ENCODE measurements around the gene CXCL1. TPM values are rescaled to one million over a fixed set of nuclear protein-coding genes. Genes with fewer than 3 reads are reported as not detected.
"Not testable (repeated sequence)": the region's sequence is repeated elsewhere in the genome, so short reads cannot be mapped to it uniquely, and the experiment has no call there.

Gene CXCL1
- polyA plus RNA-seq, 3 donors = 1.7 to 4.4 (median 3.5) TPM

GRCh38 chr4:73896416-73896815, 27.2 kb downstream of the CXCL1 start:
- H3K4me3 ChIP-seq (replicated peaks in 1 of 3; ENCODE audit: low read depth in 2 of 3, low read length in 3 of 3) = no peak overlapping the region
- no peak overlapping the region for H2AFZ ChIP-seq (ENCODE audit: insufficient read depth, low read depth, low read length, poor library complexity, severe bottlenecking)
- H3K36me3 Mint-ChIP-seq = no peaks in the 10 kb centered on the region
- H3K79me2 ChIP-seq (ENCODE audit: insufficient read depth, low read length) = no peaks in the 10 kb centered on the region
- no peaks in the 10 kb centered on the region for H4K20me1 ChIP-seq (ENCODE audit: insufficient read depth, low read length)
- no peak overlapping the region for H3K9ac ChIP-seq (ENCODE audit: insufficient read depth, low read length, poor library complexity, severe bottlenecking)
- H3K4me3 Mint-ChIP-seq = no peak overlapping the region
- WGBS (ENCODE audit: insufficient coverage) = no CpG with 5 or more reads among the region's 2 CpGs
- no peak for TF ChIP-seq CTCF (IDR thresholded peaks at IDR 0.05)
- H3K4me2 ChIP-seq (replicated peaks; ENCODE audit: extremely low read depth, low read length, poor library complexity, severe bottlenecking) = no peak overlapping the region
- no peaks in the 10 kb centered on the region for H3K27me3 Mint-ChIP-seq (ENCODE audit: low read depth in 3 of 3)
- H3K9me3 ChIP-seq (replicated peaks in 1 of 2; ENCODE audit: control insufficient read depth in 1 of 2, insufficient read depth in 1 of 2, low read length in 2 of 2) = no peaks in the 10 kb centered on the region
- H3K27ac Mint-ChIP-seq = no peak overlapping the region
- no peaks in the 10 kb centered on the region for H3K27me3 ChIP-seq (ENCODE audit: control insufficient read depth in 2 of 2, insufficient read depth in 2 of 2, low read length in 2 of 2)
- DNase-seq = no peak
- peaks cover 9 to 11% of the 10 kb centered on the region in 2 donors for H3K4me1 ChIP-seq (ENCODE audit: control insufficient read depth in 1 of 2, insufficient read depth in 2 of 2, low read length in 2 of 2)
- H3K27ac ChIP-seq (ENCODE audit: low read depth in 1 of 2, low read length in 2 of 2) = no peak overlapping the region
- no peaks in the 10 kb centered on the region for H3K36me3 ChIP-seq (replicated peaks in 1 of 2; ENCODE audit: control insufficient read depth in 1 of 2, insufficient read depth in 2 of 2, low read length in 2 of 2)
- H3K4me1 Mint-ChIP-seq = peaks cover 8% of the 10 kb centered on the region
- H3K9me3 Mint-ChIP-seq = no peaks in the 10 kb centered on the region
- intact Hi-C loops (cut with micrococcal nuclease) = no loop called here

GRCh38 chr4:73897380-73898136, 28.4 kb downstream of the CXCL1 start:
- H3K9ac ChIP-seq (ENCODE audit: insufficient read depth, low read length, poor library complexity, severe bottlenecking) = no peak overlapping the region
- no peak overlapping the region for H2AFZ ChIP-seq (ENCODE audit: insufficient read depth, low read depth, low read length, poor library complexity, severe bottlenecking)
- Mint-ChIP-seq H3K9me3 (no peaks in the 10 kb centered on the region), H3K4me1 (peaks cover 3% of the 10 kb centered on the region), H3K27ac (no peak overlapping the region), H3K27me3 (ENCODE audit: low read depth in 3 of 3) (no peaks in the 10 kb centered on the region), H3K4me3 (no peak overlapping the region), H3K36me3 (no peaks in the 10 kb centered on the region)
- no peaks in the 10 kb centered on the region for H3K9me3 ChIP-seq (replicated peaks in 1 of 2; ENCODE audit: control insufficient read depth in 1 of 2, insufficient read depth in 1 of 2, low read length in 2 of 2)
- H4K20me1 ChIP-seq (ENCODE audit: insufficient read depth, low read length) = no peaks in the 10 kb centered on the region
- H3K4me2 ChIP-seq (replicated peaks; ENCODE audit: extremely low read depth, low read length, poor library complexity, severe bottlenecking) = no peak overlapping the region
- no CpG with 5 or more reads among the region's 4 CpGs for WGBS (ENCODE audit: insufficient coverage)
- intact Hi-C loops (cut with micrococcal nuclease) = no loop called here
- no peaks in the 10 kb centered on the region for H3K36me3 ChIP-seq (replicated peaks in 1 of 2; ENCODE audit: control insufficient read depth in 1 of 2, insufficient read depth in 2 of 2, low read length in 2 of 2)
- TF ChIP-seq CTCF (IDR thresholded peaks at IDR 0.05) = no peak
- no peaks in the 10 kb centered on the region for H3K27me3 ChIP-seq (ENCODE audit: control insufficient read depth in 2 of 2, insufficient read depth in 2 of 2, low read length in 2 of 2)
- no peaks in the 10 kb centered on the region for H3K79me2 ChIP-seq (ENCODE audit: insufficient read depth, low read length)
- peaks cover 0 to 3% of the 10 kb centered on the region in 2 donors for H3K4me1 ChIP-seq (ENCODE audit: control insufficient read depth in 1 of 2, insufficient read depth in 2 of 2, low read length in 2 of 2)
- H3K4me3 ChIP-seq (replicated peaks in 1 of 3; ENCODE audit: low read depth in 2 of 3, low read length in 3 of 3) = no peak overlapping the region
- H3K27ac ChIP-seq (ENCODE audit: low read depth in 1 of 2, low read length in 2 of 2) = no peak overlapping the region
- DNase-seq = no peak

- H3K4me3 ChIP-seq (replicated peaks in 1 of 3; ENCODE audit: low read depth in 2 of 3, low read length in 3 of 3); H3K4me3 Mint-ChIP-seq; DNase-seq; H3K9me3 ChIP-seq (replicated peaks in 1 of 2; ENCODE audit: control insufficient read depth in 1 of 2, insufficient read depth in 1 of 2, low read length in 2 of 2); H4K20me1 ChIP-seq (ENCODE audit: insufficient read depth, low read length); H3K27me3 ChIP-seq (ENCODE audit: control insufficient read depth in 2 of 2, insufficient read depth in 2 of 2, low read length in 2 of 2); H3K9me3 Mint-ChIP-seq; H3K79me2 ChIP-seq (ENCODE audit: insufficient read depth, low read length); intact Hi-C loops (cut with micrococcal nuclease); H3K27me3 Mint-ChIP-seq (ENCODE audit: low read depth in 3 of 3); H3K27ac ChIP-seq (ENCODE audit: low read depth in 1 of 2, low read length in 2 of 2); H3K4me2 ChIP-seq (replicated peaks; ENCODE audit: extremely low read depth, low read length, poor library complexity, severe bottlenecking); H3K36me3 ChIP-seq (replicated peaks in 1 of 2; ENCODE audit: control insufficient read depth in 1 of 2, insufficient read depth in 2 of 2, low read length in 2 of 2); H3K36me3 Mint-ChIP-seq; H3K9ac ChIP-seq (ENCODE audit: insufficient read depth, low read length, poor library complexity, severe bottlenecking); H3K4me1 ChIP-seq (ENCODE audit: control insufficient read depth in 1 of 2, insufficient read depth in 2 of 2, low read length in 2 of 2): not testable (repeated sequence)
- 80% methylated on average over 1 of the region's 3 CpGs for WGBS (ENCODE audit: insufficient coverage)
- peak overlapping the region in 1 of 7 donors; percentile 7 for H3K27ac Mint-ChIP-seq
- H3K4me1 Mint-ChIP-seq = peaks cover 13% of the 10 kb centered on the region
- peak overlapping the region; percentile 30 for H2AFZ ChIP-seq (ENCODE audit: insufficient read depth, low read depth, low read length, poor library complexity, severe bottlenecking)
Measured at GRCh38 chr4:73899338-73899737, 30.1 kb downstream of the CXCL1 start.
